Mucosa of rectum (tissue), 2 donors: Measurements from ENCODE around the gene GNAO1.

Source experiments
- H3K27ac ChIP-seq, 2 donors: one replicate each; pipeline ENCODE4 v1.7.0; 2013; ENCODE audit warnings: inconsistent platforms in 2 of 2, low read depth in 2 of 2, low read length in 2 of 2
- H3K27me3 ChIP-seq, 2 donors: one replicate each; pipeline ENCODE4 v1.7.0; 2013; ENCODE audit warnings: low read length in 2 of 2; ENCODE audit not compliant: control insufficient read depth in 2 of 2, insufficient read depth in 2 of 2
- H3K36me3 ChIP-seq, 2 donors: one replicate each; pipeline ENCODE4 v1.7.0; 2013; ENCODE audit warnings: low read length in 2 of 2; ENCODE audit not compliant: control insufficient read depth in 2 of 2, insufficient read depth in 2 of 2
- H3K4me1 ChIP-seq, 2 donors: one replicate each; pipeline ENCODE4 v1.7.0; 2013; ENCODE audit warnings: low read length in 2 of 2, mild to moderate bottlenecking in 1 of 2; ENCODE audit not compliant: control insufficient read depth in 2 of 2, insufficient read depth in 2 of 2
- H3K4me3 ChIP-seq, 2 donors: one replicate each; pipeline ENCODE4 v1.7.0; 2013; ENCODE audit warnings: low read length in 2 of 2
- H3K9ac ChIP-seq, 2 donors: one replicate each; pipeline ENCODE4 v1.7.0; 2013; ENCODE audit warnings: low read length in 2 of 2, low read depth in 1 of 2, mild to moderate bottlenecking in 1 of 2
- H3K9me3 ChIP-seq, 2 donors: one replicate each; pipeline ENCODE4 v1.7.0; 2013; ENCODE audit warnings: low read length in 2 of 2; ENCODE audit not compliant: control insufficient read depth in 2 of 2
- donor health status: healthy.
- donor health status: Normal muscosa, but diverticular disease.

GNAO1 gene

DNA sequence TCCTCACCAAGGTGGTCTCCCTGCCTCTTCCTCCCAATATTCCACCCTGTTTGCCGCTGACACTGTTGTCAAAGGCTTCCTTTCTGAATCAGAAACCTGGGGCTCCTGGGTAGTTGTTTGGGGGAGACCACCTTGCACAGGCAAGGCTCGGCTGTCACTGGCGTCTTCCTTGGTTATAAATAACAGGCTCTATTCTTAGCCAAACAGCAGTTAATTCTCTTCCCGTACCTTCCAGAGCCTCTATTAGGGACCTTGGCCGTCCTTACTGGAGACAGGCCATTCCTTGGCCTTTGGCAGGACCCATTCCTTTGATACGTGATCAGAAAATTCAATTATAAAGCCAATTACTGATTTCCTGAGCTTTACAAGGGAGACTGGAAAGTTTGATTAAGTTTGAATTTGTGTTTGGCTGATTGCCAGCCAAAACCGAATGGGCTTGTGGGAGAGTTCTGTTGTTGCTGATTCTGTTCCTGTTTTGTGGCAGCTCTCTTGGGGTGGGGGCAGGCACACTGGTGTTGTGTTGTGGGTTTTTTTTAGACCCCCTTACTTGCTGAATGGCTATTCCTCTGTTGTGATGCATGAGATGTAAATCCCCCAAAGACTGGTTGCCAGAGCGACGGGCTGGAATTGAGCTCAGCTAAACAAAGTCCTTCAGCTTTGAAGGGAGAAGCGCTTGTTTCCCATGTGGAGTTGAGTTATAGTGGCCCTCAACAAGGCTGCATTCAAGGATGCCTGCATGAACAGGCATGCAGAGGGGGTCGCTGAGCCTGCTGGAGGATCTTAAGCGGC is 104.6 kb downstream of the GNAO1 start:
- Histone ChIP-seq H3K4me1 (no peaks in the 10 kb centered on the region), H3K9me3 (no peaks in the 10 kb centered on the region), H3K9ac (no peak overlapping the region), H3K27ac (no peak overlapping the region), H3K27me3 (no peaks in the 10 kb centered on the region), H3K4me3 (no peak overlapping the region), H3K36me3 (no peaks in the 10 kb centered on the region)

DNA sequence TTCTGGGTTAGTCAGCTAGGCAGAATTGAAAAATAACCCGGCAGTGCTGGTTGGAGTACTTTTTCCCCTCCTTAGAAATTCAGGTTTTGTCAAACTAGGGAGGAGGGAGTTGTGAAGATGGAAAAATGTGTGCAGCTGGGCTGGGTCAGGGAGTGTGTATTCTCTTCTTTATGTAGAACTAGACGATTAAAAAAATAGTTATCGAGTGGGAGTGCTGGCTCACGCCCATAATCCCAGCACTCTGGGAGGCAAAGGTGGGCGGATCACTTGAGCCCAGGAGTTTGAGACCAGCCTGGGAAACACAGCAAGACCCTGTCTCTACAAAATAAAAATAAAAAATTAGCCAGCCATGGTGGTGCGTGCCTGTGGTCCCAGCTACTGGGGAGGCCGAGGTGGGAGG is 106.4 kb downstream of the GNAO1 start:
- Histone ChIP-seq H3K27me3 (no peaks in the 10 kb centered on the region), H3K4me1 (no peaks in the 10 kb centered on the region), H3K9ac (no peak overlapping the region), H3K27ac (no peak overlapping the region), H3K4me3 (no peak overlapping the region), H3K36me3 (no peaks in the 10 kb centered on the region), H3K9me3 (no peaks in the 10 kb centered on the region)

GRCh38 chr16:56298116-56298515 is 106.8 kb downstream of the GNAO1 start:
- Histone ChIP-seq H3K4me3 (no peak overlapping the region), H3K27ac (no peak overlapping the region), H3K4me1 (no peaks in the 10 kb centered on the region), H3K9ac (no peak overlapping the region), H3K9me3 (no peaks in the 10 kb centered on the region), H3K36me3 (no peaks in the 10 kb centered on the region), H3K27me3 (no peaks in the 10 kb centered on the region)

DNA sequence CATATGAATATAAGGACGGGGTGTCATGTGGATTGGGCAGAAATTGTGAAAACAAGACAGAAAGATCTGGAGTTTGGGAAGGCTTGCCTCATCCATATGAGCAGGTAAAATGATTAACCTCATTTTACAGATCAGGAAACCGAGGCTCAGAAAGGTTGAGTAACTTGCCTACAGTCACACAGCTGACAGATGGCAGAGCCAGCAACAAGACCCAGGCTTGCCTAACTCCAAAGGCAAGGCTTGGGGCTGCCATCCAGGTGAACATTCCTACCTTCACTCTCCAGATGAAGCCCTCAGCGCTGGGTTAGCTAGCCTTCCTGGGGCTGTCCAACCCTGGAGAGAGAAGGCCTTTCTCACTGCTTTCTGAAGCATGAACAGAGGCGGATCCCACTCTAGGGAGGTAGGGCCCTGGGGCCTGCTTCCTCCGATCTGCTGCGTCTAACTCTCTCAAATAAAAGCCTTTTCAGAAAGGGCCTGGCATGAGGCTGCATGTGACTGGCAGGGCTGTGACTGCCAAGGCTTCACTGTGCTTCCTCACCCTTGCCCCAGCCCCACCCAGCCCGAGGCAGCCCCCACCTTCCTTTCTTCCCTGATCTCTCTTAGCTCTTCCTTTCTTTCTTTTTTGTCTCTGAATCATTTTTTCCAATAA is 107.8 kb downstream of the GNAO1 start:
- no peak overlapping the region for H3K27ac ChIP-seq
- H3K36me3 ChIP-seq = no peaks in the 10 kb centered on the region
- no peaks in the 10 kb centered on the region for H3K27me3 ChIP-seq
- H3K4me3 ChIP-seq = no peak overlapping the region
- no peaks in the 10 kb centered on the region for H3K4me1 ChIP-seq
- H3K9ac ChIP-seq = no peak overlapping the region
- no peaks in the 10 kb centered on the region for H3K9me3 ChIP-seq

DNA sequence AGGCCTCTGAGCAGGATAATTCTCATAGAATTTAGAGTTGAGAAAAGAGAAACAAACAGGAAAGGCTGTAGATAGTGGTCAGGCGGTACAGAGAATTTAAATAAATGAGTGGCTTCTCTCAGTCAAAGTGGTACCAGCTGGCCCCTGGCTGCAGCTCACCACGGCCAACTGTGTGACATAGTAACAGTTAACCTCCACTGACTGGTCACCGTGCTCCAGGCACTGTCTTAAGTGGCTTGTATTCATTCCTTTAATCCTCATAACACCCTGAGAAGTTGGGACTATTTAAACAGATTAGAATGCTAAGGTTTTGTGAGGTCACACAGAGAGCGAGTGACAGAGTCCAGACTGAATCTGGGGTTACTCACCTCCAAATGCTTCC is 108.9 kb downstream of the GNAO1 start:
- Histone ChIP-seq H3K9me3 (no peaks in the 10 kb centered on the region), H3K4me1 (no peaks in the 10 kb centered on the region), H3K27me3 (no peaks in the 10 kb centered on the region), H3K36me3 (no peaks in the 10 kb centered on the region), H3K27ac (no peak overlapping the region), H3K9ac (no peak overlapping the region), H3K4me3 (no peak overlapping the region)

DNA sequence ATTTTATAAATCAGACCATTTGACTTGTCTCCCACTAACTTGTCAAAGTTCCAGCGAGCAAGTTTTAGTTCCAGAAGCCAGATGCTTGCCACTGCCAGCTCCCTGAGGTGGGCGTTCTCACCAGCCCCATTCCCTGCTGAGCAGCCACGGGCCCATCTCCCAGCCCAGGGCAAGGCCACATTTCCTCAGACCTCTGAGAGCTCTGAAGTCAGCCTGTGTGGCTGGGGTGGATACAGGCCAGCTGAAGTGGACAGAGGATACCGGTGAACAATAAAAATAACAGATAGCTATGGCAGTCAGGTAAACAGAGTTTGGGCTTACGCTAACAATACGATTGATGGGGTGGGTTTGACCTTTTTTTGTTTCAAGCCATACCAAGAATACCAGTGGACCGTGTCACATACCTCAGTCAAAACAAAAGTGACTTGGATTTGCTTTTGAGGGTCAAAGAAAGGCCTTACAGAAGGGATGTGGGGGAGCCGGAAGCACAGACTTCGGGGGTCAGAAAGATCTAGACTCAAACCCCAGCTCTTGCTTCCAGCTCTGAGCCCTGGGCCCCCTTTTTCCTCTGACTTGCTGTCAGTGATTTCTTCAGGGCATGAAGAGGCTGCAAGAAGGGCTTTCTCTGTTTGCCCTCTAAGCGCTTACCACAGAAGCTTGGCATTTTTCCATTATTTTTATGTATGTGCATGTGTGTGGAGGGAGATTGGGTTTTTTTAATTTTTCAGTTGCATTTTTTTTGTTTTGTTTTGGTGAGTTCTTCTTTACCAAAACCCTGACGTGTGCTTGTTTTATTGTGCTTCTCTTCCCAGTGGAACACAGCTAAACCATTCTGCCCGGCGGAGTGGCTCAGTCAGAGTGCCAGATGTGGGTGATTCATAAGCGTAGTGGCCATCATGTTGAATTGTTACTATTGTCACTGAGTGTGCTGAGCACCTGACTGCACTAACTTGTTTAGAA is 109.9 kb downstream of the GNAO1 start:
- no peaks in the 10 kb centered on the region for H3K4me1 ChIP-seq
- no peak overlapping the region for H3K4me3 ChIP-seq
- no peaks in the 10 kb centered on the region for H3K9me3 ChIP-seq
- H3K36me3 ChIP-seq = no peaks in the 10 kb centered on the region
- no peaks in the 10 kb centered on the region for H3K27me3 ChIP-seq
- no peak overlapping the region for H3K9ac ChIP-seq
- H3K27ac ChIP-seq = no peak overlapping the region

GRCh38 chr16:56302506-56302905 is 111.2 kb downstream of the GNAO1 start:
- Histone ChIP-seq H3K4me1 (no peaks in the 10 kb centered on the region), H3K9ac (no peak overlapping the region)

GRCh38 chr16:56303066-56303715 is 111.9 kb downstream of the GNAO1 start:
- Histone ChIP-seq H3K27ac (no peak overlapping the region), H3K4me3 (no peak overlapping the region), H3K4me1 (no peaks in the 10 kb centered on the region), H3K9ac (no peak overlapping the region), H3K27me3 (no peaks in the 10 kb centered on the region), H3K9me3 (no peaks in the 10 kb centered on the region), H3K36me3 (no peaks in the 10 kb centered on the region)

More at GRCh38 chr16:56302506-56302905, 111.2 kb downstream of the GNAO1 start:
- no peak overlapping the region for H3K4me3 ChIP-seq
- no peaks in the 10 kb centered on the region for H3K27me3 ChIP-seq
- no peaks in the 10 kb centered on the region for H3K36me3 ChIP-seq
- no peaks in the 10 kb centered on the region for H3K9me3 ChIP-seq
- H3K27ac ChIP-seq = no peak overlapping the region

DNA sequence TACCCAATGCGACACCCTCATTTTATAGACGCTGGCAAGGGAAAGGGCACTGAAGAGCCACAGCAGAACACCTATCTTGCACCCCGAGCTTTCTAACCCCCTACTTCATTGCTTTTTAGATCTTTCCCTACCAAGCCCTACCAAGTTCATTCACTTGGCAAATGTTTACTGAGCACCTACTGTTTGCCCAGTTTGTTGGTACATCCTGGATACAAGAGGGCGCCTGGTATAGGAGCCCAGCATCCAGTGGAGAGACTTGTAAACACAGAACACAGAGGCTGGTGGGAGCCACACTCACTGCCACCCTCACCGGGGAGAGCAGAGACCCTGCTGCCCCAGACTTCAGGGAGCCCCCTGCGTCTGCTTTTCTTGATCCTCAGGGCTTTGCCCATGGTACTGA is 112.6 kb downstream of the GNAO1 start:
- Histone ChIP-seq H3K27ac (no peak overlapping the region), H3K36me3 (no peaks in the 10 kb centered on the region), H3K9ac (no peak overlapping the region), H3K27me3 (no peaks in the 10 kb centered on the region), H3K4me1 (no peaks in the 10 kb centered on the region), H3K9me3 (no peaks in the 10 kb centered on the region), H3K4me3 (no peak overlapping the region)
